Measurements from ENCODE around the gene OR8B12. TPM values are rescaled to one million over a fixed set of nuclear protein-coding genes. Genes with fewer than 3 reads are reported as not detected.

The OR8B12 gene
- total and polyA plus RNA-seq, 10 of the 15 experiments (the other 5 are each of a cell fraction or from before 2014, with no cell fraction given): not detected

DNA sequence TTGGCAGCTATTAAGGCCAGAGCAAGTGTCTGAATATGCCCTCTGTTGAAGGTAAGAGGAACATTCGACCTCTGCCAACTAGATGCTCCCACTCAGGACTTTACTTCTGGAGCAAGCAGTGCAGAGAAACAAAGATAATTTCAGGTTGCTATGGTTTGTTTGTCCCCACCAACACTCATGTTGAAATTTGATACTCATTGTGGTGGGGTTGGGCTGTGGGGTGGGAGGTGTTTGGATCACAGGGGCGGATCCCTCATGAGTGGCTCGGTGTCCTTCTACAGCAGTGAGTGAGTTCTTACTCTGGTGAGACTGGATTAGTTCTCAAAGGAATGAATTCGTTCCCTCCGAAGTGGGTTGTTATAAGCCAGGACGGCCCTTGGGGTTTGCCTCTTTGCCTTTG lies 38.4 kb upstream of the OR8B12 start:
- Histone ChIP-seq H3K4me3 (no peak overlapping the region), H3K27ac (ENCODE audit: control insufficient read depth, insufficient read depth) (no peak overlapping the region), H3K36me3 (ENCODE audit: control insufficient read depth in 2 of 2, insufficient read depth in 2 of 2, low read length in 1 of 2) (no peaks in the 10 kb centered on the region), H4K20me1 (ENCODE audit: control insufficient read depth, insufficient read depth) (no peaks in the 10 kb centered on the region), H2AFZ (ENCODE audit: control insufficient read depth, low read depth, low read length) (no peak overlapping the region), H3K4me1 (ENCODE audit: control insufficient read depth, insufficient read depth, low read length) (no peaks in the 10 kb centered on the region), H3K27me3 (replicated peaks in 1 of 2; ENCODE audit: control insufficient read depth in 2 of 2, insufficient read depth in 2 of 2, low read length in 1 of 2) (no peaks in the 10 kb centered on the region; a peak in 1 of 4 replicates), H3K9ac (ENCODE audit: control insufficient read depth, insufficient read depth, low read length) (no peak overlapping the region), H3K79me2 (ENCODE audit: control insufficient read depth, insufficient read depth, low read length) (no peaks in the 10 kb centered on the region), H3K9me3 (replicated peaks; ENCODE audit: control insufficient read depth, insufficient read depth, low read length) (no peaks in the 10 kb centered on the region), H3K4me2 (ENCODE audit: control insufficient read depth, insufficient read depth) (no peak overlapping the region)
- FAIRE-seq: no peak
- no peak for DNase-seq (ENCODE audit: low read depth, low spot score)
- ChIA-PET SMC1A (ENCODE audit: uncharacterized antibody, unreplicated experiment) (no interaction called here), CTCF (interaction anchor here (1.8 kb wide), 1 partner anchor 165 kb away, joined by 13 read pairs; no protein-coding TSS in a partner anchor), POLR2A (no interaction called here), RAD21 (ENCODE audit: unreplicated experiment) (no interaction called here)
- in situ Hi-C loops (cut with MboI) (loop anchor here (10.0 kb wide), 1 partner anchor 507 kb away; no protein-coding TSS in a partner anchor), intact Hi-C loops (cut with micrococcal nuclease; ENCODE audit: unreplicated experiment) (no loop called here)
- ATAC-seq: no peak
- BruUV-seq (replicated peaks): no TSS peak
- TF ChIP-seq, protein P1, sequence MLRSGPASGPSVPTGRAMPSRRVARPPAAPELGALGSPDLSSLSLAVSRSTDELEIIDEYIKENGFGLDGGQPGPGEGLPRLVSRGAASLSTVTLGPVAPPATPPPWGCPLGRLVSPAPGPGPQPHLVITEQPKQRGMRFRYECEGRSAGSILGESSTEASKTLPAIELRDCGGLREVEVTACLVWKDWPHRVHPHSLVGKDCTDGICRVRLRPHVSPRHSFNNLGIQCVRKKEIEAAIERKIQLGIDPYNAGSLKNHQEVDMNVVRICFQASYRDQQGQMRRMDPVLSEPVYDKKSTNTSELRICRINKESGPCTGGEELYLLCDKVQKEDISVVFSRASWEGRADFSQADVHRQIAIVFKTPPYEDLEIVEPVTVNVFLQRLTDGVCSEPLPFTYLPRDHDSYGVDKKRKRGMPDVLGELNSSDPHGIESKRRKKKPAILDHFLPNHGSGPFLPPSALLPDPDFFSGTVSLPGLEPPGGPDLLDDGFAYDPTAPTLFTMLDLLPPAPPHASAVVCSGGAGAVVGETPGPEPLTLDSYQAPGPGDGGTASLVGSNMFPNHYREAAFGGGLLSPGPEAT (IDR thresholded peaks at IDR 0.05; ENCODE audit: low read depth): no peak
- TF ChIP-seq NFIC (IDR thresholded peaks at IDR 0.05; ENCODE audit: low read depth, low read length) (no peak), NFXL1 (IDR thresholded peaks at IDR 0.05; ENCODE audit: borderline replicate concordance) (no peak), CBX5 (IDR thresholded peaks at IDR 0.05; ENCODE audit: low read depth) (no peak), RFX5 (IDR thresholded peaks at IDR 0.05; ENCODE audit: low read depth, low read length) (no peak), SREBF2 (IDR thresholded peaks at IDR 0.05; ENCODE audit: low read length) (no peak), CHD4 (IDR thresholded peaks at IDR 0.05) (no peak), TCF7 (IDR thresholded peaks at IDR 0.05; ENCODE audit: borderline replicate concordance) (no peak), CREM (IDR thresholded peaks at IDR 0.05; ENCODE audit: low read depth) (no peak), ETV6 (conservative IDR thresholded peaks at IDR 0.05 in 1 of 2, IDR thresholded peaks at IDR 0.05 in 1 of 2; ENCODE audit: borderline replicate concordance in 1 of 2, low read depth in 1 of 2) (no peak), YY1 (IDR thresholded peaks at IDR 0.05; ENCODE audit: low read depth, low read length) (no peak), ZNF24 (IDR thresholded peaks at IDR 0.05) (no peak), SMAD1 (IDR thresholded peaks at IDR 0.05; ENCODE audit: low read depth, partially characterized antibody) (no peak), POLR2AphosphoS2 (IDR thresholded peaks at IDR 0.05; ENCODE audit: low read depth, low read length) (no peak), SMAD5 (IDR thresholded peaks at IDR 0.05; ENCODE audit: low read depth) (no peak)
- TF ChIP-seq, protein P2, sequence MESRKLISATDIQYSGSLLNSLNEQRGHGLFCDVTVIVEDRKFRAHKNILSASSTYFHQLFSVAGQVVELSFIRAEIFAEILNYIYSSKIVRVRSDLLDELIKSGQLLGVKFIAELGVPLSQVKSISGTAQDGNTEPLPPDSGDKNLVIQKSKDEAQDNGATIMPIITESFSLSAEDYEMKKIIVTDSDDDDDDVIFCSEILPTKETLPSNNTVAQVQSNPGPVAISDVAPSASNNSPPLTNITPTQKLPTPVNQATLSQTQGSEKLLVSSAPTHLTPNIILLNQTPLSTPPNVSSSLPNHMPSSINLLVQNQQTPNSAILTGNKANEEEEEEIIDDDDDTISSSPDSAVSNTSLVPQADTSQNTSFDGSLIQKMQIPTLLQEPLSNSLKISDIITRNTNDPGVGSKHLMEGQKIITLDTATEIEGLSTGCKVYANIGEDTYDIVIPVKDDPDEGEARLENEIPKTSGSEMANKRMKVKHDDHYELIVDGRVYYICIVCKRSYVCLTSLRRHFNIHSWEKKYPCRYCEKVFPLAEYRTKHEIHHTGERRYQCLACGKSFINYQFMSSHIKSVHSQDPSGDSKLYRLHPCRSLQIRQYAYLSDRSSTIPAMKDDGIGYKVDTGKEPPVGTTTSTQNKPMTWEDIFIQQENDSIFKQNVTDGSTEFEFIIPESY (IDR thresholded peaks at IDR 0.05): no peak
- TF ChIP-seq, protein P3, sequence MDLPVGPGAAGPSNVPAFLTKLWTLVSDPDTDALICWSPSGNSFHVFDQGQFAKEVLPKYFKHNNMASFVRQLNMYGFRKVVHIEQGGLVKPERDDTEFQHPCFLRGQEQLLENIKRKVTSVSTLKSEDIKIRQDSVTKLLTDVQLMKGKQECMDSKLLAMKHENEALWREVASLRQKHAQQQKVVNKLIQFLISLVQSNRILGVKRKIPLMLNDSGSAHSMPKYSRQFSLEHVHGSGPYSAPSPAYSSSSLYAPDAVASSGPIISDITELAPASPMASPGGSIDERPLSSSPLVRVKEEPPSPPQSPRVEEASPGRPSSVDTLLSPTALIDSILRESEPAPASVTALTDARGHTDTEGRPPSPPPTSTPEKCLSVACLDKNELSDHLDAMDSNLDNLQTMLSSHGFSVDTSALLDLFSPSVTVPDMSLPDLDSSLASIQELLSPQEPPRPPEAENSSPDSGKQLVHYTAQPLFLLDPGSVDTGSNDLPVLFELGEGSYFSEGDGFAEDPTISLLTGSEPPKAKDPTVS (IDR thresholded peaks at IDR 0.05; ENCODE audit: low read depth, low read length): no peak
- TF ChIP-seq, protein P4, sequence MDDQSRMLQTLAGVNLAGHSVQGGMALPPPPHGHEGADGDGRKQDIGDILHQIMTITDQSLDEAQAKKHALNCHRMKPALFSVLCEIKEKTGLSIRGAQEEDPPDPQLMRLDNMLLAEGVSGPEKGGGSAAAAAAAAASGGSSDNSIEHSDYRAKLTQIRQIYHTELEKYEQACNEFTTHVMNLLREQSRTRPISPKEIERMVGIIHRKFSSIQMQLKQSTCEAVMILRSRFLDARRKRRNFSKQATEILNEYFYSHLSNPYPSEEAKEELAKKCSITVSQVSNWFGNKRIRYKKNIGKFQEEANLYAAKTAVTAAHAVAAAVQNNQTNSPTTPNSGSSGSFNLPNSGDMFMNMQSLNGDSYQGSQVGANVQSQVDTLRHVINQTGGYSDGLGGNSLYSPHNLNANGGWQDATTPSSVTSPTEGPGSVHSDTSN (IDR thresholded peaks at IDR 0.05; ENCODE audit: insufficient replicate concordance, low read depth, low read length): no peak
- 10% methylated on average over 6 of the region's 6 CpGs for WGBS (ENCODE audit: insufficient coverage, insufficient replicate concordance, low lambda C conversion rate, missing lambda C conversion rate)

Measured in GM12878 (cell line).